Neuron (in vitro differentiated cells): ENCODE measurements around the gene ZFP64.
"Not testable (repeated sequence)": the region's sequence is repeated elsewhere in the genome, so short reads cannot be mapped to it uniquely, and the experiment has no call there.

ENCODE experiments used
- H2AFZ ChIP-seq: one replicate; pipeline ENCODE4 v1.6.1; 2013; ENCODE audit warnings: low read depth, mild to moderate bottlenecking, inconsistent platforms, low read length, moderate library complexity
- H3K27me3 ChIP-seq: one replicate; pipeline ENCODE4 v1.6.1; 2013; ENCODE audit warnings: low read length; ENCODE audit not compliant: insufficient read depth
- H3K36me3 ChIP-seq: one replicate; pipeline ENCODE4 v1.6.1; 2013; ENCODE audit warnings: low read length; ENCODE audit not compliant: insufficient read depth
- H3K4me1 ChIP-seq: one replicate; pipeline ENCODE4 v1.6.1; 2013; ENCODE audit warnings: low read length; ENCODE audit not compliant: insufficient read depth
- H3K4me3 ChIP-seq: 2 replicates; pipeline ENCODE4 v1.5.1; 2013; ENCODE audit warnings: mild to moderate bottlenecking, low read length, moderate library complexity
- H3K9me3 ChIP-seq: one replicate; pipeline ENCODE4 v1.6.1; 2013; ENCODE audit warnings: low read length

Gene ZFP64

DNA sequence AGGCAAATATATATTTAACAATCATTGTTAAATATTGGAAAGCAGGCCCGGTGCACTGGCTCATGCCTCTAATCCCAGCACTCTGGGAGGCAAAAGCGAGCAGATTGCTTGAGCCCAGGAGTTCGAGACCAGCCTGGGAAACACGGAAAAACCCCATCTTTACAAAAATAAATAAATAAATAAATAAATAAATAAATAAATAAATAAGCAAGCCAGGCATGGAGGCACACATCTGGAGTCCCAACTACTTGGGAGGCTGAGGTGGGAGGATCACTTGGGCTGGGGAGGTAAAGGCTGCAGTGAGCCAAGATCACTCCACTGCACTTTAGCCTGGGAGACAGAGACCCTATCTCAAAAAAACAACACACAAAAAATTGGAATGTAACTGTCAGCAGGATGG, 53.7 kb downstream of the ZFP64 start:
- Histone ChIP-seq H3K4me1 (no peaks in the 10 kb centered on the region), H2AFZ (no peak overlapping the region), H3K27me3 (no peaks in the 10 kb centered on the region), H3K9me3 (peaks cover 6% of the 10 kb centered on the region), H3K36me3 (no peaks in the 10 kb centered on the region), H3K4me3 (no peak overlapping the region)

DNA sequence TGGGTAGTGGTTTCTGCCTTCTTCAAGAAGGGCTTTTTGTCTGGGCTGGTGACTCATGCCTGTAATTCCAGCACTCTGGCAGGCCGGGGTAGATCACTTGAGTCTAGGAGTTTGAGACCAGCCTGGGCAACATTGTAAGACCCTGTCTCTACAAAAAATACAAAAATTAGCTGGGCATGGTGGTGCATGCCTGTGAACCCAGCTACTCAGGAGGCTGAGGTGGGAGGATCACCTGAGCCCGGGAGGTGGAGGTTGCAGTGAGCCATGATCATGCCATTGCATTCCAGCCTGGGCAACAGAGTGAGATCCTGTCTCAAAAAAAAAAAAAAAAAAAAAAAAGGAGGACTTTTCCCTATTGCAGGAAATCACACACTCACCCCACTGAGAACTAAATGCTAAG, 57.9 kb downstream of the ZFP64 start:
- not testable (repeated sequence) for H3K4me1 ChIP-seq, H3K4me3 ChIP-seq, H3K36me3 ChIP-seq, H3K9me3 ChIP-seq, H3K27me3 ChIP-seq, H2AFZ ChIP-seq

DNA sequence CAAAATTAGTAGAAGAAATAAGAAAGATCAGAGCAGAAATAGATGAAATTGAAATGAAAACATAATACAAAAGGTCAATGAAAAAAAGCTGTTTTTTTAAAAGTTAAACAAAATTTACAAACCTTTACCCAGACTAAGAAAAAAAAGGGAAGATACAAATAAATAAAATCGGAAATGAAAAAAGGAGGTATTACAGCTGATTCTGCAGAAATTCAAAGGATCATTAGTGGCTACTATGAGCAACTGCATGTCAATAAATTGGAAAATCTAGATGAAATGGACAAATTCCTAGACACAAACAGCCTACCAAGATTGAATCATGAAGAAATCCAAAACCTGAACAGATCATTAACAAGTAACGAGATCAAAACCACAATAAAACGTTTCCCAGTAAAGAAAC, 59.2 kb downstream of the ZFP64 start:
- H3K9me3 ChIP-seq, result no peaks in the 10 kb centered on the region
- no peaks in the 10 kb centered on the region for H3K4me1 ChIP-seq
- H3K27me3 ChIP-seq, result no peaks in the 10 kb centered on the region

DNA sequence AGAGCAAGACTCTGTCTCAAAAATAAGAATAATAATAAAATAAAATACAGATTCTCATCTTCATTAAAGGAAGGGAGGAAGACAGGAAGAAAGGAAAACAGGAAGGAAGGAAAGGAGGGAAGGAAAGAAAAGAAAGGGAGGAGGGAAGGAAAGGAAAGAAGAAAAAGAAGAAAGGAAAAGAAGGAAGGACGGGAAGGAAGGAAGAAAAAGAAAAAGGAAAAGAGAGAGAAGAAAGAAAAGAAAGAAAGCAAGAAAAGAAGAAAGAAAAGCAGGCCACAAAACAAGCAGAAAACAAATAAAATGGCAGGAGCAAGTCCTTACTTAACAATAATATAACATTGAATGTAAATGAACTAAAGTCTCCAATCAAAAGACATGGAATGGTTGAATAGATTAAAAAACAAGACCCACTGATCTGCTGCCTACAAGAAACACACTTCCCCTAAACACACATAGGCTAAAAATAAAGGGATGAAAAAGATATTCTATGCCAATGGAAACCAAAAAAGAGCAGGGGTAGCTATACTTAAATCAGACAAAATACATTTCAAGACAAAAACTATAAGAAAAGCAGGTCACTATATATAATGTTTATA, 60.4 kb downstream of the ZFP64 start:
- H3K36me3 ChIP-seq, result no peaks in the 10 kb centered on the region

More for the DNA sequence above, 59.2 kb downstream of the ZFP64 start:
- H2AFZ ChIP-seq, result no peak overlapping the region
- no peak overlapping the region for H3K4me3 ChIP-seq
- no peaks in the 10 kb centered on the region for H3K36me3 ChIP-seq

DNA sequence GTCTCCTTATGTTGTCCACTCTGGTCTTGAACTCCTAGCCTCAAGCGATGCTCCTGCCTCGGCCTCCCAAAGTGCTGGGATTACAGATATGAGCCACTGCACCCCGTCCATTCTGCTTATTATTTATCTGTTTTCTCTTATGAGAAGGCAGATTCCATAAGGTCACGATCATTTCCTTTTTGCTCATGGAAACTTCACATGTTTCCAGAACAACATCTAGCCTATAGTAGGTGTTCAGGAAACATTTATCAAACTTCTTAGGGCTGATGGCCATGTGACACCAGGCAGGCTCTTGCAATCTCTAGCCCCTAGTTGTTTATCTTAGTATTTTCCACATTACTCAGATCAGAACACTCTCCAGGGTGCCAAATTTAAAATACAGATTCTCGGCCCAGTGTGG, 61.2 kb downstream of the ZFP64 start:
- Histone ChIP-seq H3K36me3 (no peaks in the 10 kb centered on the region), H3K4me3 (no peak overlapping the region), H3K4me1 (no peaks in the 10 kb centered on the region), H2AFZ (no peak overlapping the region), H3K9me3 (no peaks in the 10 kb centered on the region), H3K27me3 (no peaks in the 10 kb centered on the region)

More for the DNA sequence above, 60.4 kb downstream of the ZFP64 start:
- Histone ChIP-seq H3K4me1 (no peaks in the 10 kb centered on the region), H2AFZ (no peak overlapping the region), H3K27me3 (no peaks in the 10 kb centered on the region), H3K4me3 (no peak overlapping the region), H3K9me3 (no peaks in the 10 kb centered on the region)

DNA sequence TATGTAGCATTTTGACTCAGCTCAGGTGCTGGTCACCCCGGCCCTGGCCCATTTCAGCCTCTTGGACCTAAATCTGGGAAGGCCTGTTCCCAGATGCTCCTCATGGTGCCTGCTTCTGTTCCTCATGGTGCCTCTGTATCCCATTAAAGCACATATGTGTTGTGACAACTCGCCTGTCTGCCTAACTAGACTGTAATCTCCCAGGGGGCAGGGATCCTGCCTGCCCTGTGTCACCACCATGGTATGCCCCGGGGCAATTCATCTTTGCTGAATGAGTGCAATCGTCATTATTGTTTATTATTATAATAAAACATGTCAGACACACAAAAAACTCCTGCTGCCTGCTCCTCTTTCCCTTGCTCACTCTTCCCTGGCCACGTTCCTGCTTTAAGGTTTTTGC, 62.0 kb downstream of the ZFP64 start:
- H3K27me3 ChIP-seq, result no peaks in the 10 kb centered on the region
- no peak overlapping the region for H2AFZ ChIP-seq
- no peak overlapping the region for H3K4me3 ChIP-seq

DNA sequence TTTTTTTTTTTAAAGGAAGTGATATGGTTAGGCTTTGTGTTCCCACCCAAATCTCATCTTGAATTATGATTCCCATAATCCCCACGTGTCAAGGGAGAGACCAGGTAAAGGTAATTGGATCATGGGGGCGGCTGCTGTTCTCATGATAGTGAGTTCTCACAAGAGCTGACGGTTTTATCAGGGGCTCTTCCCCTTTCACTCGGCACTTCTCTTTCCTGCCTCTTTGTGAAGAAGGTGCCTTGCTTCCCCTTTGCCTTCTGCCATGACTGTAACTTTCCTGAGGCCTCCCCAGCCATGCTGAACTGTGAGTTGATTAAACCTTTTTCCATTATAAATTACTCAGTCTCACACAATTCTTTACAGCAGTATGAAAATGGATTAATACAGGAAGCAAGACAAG, 64.3 kb downstream of the ZFP64 start:
- Histone ChIP-seq H3K4me3 (no peak overlapping the region), H3K9me3 (no peaks in the 10 kb centered on the region), H3K4me1 (no peaks in the 10 kb centered on the region), H2AFZ (no peak overlapping the region), H3K36me3 (no peaks in the 10 kb centered on the region), H3K27me3 (no peaks in the 10 kb centered on the region)

More for the DNA sequence above, 62.0 kb downstream of the ZFP64 start:
- Histone ChIP-seq H3K9me3 (no peaks in the 10 kb centered on the region), H3K36me3 (no peaks in the 10 kb centered on the region), H3K4me1 (no peaks in the 10 kb centered on the region)

DNA sequence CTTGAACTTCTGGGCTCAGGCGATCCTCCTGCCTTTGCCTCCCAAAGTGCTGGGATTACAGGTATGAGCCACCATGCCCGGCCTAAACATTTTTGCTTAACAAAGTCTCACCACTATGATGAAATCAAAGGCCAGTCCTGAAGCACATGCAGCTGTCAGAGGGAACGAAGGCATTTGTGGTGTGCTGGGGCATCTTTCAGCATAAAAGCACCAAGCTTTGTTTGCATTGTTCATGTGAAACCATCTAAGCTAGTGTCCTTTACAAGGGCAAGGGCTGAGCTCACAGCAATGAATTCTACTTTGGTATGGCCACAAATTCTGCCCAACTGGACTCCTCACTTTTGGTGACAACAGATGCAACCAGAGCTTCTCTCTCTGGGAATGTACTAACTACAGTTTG, 66.8 kb downstream of the ZFP64 start:
- H3K4me1 ChIP-seq, result no peaks in the 10 kb centered on the region
- H3K27me3 ChIP-seq, result no peaks in the 10 kb centered on the region
- H3K9me3 ChIP-seq, result peaks cover 4% of the 10 kb centered on the region
- H2AFZ ChIP-seq, result no peak overlapping the region
- no peaks in the 10 kb centered on the region for H3K36me3 ChIP-seq
- no peak overlapping the region for H3K4me3 ChIP-seq

DNA sequence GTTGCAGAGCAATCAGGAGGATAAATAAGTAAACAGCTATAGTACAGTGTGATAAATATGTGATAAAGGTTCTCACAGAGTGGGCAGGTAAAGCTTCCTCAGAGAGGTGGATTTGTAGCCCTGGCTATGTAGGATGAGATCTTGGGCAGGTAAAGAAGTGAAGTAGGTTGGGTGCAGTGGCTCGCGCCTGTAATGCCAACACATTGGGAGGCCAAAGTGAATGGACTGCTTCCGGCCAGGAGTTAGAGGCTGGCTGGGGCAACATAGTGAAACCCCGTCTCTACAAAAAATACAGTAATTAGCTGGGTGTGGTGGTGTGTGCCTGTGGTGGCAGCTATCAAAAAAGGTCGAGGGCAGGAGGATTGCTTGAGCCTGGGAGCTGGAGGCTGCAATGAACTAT, 72.9 kb downstream of the ZFP64 start:
- Histone ChIP-seq H3K4me3 (no peak overlapping the region), H3K9me3 (peaks cover 4% of the 10 kb centered on the region), H3K4me1 (no peaks in the 10 kb centered on the region), H3K27me3 (no peaks in the 10 kb centered on the region), H3K36me3 (no peaks in the 10 kb centered on the region), H2AFZ (no peak overlapping the region)

DNA sequence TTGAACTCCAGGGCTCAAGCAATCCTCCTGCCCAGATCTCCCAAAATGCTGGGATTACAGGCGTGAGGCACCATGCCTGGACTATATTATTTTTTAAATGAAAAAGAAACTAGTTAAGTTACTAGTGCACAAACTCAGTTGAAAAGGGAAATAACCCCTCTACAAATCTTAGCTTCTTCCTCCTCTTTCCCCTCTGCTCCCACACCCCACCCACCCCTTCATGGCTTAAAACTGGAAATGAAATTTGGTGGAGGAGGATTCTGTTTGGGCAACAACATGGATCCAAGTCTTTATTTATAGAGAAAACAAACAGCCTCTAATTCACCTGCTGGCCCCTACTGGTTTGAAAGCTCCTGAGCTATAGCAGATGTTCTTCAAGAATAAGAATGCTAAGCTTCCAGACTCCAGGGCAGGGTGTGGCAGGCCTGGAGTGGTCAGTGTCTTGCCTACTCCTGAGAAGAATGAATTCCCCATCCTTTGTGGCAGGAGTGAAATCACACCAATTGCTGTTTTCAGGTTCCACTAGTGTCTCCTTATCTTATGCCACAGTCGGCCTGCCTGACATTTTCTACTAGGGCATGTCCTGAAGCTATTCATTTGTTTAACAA, 73.5 kb downstream of the ZFP64 start:
- Histone ChIP-seq H3K9me3 (peaks cover 4% of the 10 kb centered on the region), H2AFZ (no peak overlapping the region), H3K4me1 (no peaks in the 10 kb centered on the region), H3K4me3 (no peak overlapping the region), H3K36me3 (no peaks in the 10 kb centered on the region), H3K27me3 (no peaks in the 10 kb centered on the region)

DNA sequence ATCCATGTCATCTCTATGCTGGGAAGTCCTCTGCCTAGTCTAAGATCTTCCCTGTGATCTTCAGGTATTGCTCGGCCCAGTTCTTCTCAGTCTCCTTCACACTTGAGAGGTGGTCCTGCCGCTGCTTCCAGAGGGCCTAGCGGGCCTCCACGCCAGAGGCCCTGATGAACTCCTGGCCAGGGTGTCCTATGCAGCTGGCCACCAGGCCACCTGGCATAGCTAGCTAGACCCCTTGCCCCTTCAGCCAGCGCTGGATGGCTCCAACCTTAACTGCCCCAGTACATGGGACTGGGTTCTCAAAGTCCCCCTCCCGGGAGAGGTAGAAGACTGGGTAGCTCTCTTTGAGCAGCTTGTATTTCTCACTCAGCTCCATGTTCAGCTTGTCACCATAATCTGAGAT, 81.1 kb downstream of the ZFP64 start:
- peaks cover 3% of the 10 kb centered on the region for H3K9me3 ChIP-seq
- H3K27me3 ChIP-seq, result no peaks in the 10 kb centered on the region
- peaks cover 3% of the 10 kb centered on the region for H3K4me1 ChIP-seq
- H3K36me3 ChIP-seq, result no peaks in the 10 kb centered on the region
- no peak overlapping the region for H2AFZ ChIP-seq
- no peak overlapping the region for H3K4me3 ChIP-seq

DNA sequence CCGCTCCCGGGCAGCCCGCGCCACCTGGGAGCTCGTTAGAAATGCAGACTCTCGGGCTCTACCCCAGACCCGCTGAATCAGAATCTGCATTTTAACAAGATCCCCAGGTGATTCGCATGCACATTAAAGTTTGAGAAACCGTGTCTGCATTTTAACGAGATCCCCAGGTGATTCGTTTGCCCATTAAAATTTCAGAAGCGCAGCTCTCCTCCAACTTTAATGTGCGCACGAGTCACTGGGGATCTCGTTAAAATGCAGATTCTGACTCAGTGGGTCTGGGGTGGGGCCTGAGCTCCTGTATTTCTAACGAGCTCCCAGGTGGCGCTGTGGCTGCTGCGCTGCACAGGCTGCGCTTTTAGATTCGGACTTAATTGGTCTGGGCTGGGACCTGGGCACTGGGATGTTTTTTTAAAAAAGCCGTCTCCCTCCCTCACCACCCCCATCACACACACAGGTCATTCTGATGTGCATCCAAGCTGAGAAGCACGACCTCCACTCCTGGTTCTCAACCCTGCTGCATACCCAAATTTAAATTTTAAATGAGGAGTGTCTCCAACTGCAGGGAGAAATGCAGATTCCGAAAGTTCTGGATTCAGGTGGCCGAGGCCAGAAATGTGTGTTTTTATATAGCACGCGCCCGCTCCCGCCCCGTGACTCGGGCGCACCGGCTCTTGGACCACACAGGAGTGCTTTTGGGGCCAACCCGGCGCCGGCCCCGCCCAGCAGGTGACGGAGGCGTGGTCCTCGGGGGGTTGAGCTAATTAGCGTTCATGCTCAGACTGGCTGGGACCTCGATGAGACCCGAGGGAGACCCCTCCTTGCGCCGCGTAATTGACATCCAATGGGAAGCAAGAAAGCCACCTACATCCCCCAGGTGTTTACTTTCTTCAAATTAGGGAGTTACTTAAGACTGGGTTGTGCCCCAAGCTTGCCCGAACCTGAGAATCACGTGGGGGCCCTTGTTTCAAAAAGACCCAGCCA, 85.8 kb downstream of the ZFP64 start:
- Histone ChIP-seq H3K4me1 (peaks cover 5% of the 10 kb centered on the region), H3K27me3 (no peaks in the 10 kb centered on the region), H3K36me3 (no peaks in the 10 kb centered on the region), H3K9me3 (peaks cover under 1% of the 10 kb centered on the region), H3K4me3 (peak overlapping the region; percentile 60), H2AFZ (peak overlapping the region; percentile 60)
